CD4-positive, alpha-beta T cell treated with Interleukin-15 for 1 hour (primary cell): Measurements from ENCODE around the gene LTBP1.
"Not testable (repeated sequence)": the region's sequence is repeated elsewhere in the genome, so short reads cannot be mapped to it uniquely, and the experiment has no call there.

Source experiments
- DNase-seq: peaks from one replicate; pipeline ENCODE4 v3.0.0-alpha.2; 2020

The LTBP1 gene

DNA sequence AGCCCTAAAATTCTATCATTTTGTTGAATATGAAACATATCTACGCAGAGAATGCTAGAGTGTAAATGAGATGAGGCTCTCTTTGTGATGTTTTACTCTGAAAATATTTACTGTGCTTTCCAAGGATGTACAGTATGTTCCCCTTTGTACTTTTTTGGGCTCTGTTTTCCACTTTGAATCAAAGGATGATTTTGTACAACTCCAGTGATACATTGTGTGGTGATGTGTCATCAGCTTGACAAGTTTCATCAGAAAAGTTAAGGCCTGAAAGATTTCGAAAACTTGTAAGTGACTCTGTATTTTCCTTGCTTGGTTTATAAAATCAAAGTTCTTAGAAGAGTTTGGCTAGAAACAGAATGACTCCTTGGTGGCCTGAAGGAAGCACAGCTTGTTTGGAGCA is 206.3 kb downstream of the LTBP1 start:
- no peak for DNase-seq

DNA sequence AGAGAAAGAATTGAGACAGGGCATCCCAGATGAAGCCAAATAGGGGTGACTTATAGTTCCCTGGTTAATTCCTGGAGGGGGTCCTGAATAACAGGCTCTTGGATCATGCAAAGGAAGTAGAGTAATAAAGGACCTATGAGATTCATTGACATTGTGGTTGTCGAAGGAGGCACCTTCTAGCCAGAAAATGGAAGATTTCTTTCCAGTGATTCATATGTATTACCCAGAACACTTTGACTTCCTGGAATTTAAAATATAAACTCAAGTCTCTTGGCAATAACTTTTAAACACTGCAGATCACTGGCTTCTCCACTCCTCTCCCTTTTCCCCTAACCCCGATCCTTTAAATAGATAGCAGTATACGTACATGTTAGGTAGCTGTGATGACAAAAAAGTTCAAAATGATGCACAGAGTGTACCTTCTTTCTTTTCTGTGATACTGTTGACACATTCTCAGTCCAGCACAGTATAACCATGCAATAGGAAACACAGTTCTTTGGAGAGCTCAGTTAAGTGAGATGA is 211.8 kb downstream of the LTBP1 start:
- no peak for DNase-seq

- DNase-seq = no peak
Measured at GRCh38 chr2:33160191-33160590, 213.4 kb downstream of the LTBP1 start.

GRCh38 chr2:33166287-33166881 is 219.6 kb downstream of the LTBP1 start:
- no peak for DNase-seq

DNA sequence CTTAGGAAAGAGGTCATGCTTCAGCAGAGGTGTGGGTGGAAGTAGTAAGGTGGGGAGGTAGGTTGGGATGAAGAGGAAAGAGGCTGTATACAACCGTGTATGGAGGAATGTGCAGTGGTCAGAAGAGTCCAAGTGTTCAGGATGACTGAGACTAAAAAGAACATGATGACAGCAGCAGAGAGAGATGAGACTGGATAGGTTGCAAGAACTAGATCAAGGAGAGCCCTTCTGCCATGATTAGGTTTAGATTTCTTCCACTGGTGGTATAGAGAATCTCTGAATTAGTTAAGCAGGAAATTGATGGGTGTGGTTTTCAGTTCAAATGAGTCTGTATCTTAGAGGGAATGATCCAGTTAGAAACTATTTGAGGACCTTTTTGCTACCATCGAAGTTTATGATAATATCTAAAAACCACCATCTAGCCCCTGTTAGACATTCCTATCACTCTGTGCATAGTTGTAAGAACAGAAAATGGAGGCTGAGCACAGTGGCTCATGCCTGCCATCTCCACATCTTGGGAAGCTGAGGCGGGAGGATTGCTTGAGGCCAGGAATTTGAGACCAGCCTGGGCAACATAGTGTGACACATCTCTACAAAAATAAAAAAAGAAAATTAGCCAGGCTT is 221.0 kb downstream of the LTBP1 start:
- DNase-seq = no peak

DNA sequence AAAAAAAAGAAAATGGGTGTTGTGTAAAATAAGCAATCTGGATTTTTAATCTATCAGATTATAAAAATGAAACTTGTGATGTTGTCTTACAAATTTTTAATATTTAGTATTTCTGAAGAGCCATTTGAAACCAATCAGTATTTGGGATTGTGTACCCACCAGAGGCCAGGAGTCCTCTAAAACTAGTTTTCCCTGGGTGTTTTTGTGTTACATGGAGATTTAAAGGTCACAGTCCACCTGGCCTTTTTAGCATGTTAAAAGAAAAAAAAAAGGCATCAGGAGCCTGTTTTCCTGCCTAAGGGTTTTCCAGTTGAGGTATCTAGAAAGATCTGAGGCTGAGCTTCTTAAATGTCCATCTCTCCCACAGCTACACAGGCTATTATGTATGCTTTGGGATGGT is 221.7 kb downstream of the LTBP1 start:
- DNase-seq = no peak

GRCh38 chr2:33168922-33169321 is 222.2 kb downstream of the LTBP1 start:
- DNase-seq = no peak

DNA sequence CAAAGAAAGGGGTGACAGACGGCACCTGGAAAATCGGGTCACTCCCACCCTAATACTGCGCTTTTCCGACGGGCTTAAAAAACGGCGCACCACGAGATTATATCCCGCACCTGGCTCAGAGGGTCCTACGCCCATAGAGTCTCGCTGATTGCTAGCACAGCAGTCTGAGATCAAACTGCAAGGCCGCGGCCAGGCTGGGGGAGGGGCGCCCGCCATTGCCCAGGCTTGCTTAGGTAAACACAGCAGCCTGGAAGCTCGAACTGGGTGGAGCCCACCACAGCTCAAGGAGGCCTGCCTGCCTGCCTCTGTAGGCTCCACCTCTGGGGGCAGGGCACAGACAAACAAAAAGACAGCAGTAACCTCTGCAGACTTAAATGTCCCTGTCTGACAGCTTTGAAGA is 223.5 kb downstream of the LTBP1 start:
- not testable (repeated sequence) for DNase-seq

DNA sequence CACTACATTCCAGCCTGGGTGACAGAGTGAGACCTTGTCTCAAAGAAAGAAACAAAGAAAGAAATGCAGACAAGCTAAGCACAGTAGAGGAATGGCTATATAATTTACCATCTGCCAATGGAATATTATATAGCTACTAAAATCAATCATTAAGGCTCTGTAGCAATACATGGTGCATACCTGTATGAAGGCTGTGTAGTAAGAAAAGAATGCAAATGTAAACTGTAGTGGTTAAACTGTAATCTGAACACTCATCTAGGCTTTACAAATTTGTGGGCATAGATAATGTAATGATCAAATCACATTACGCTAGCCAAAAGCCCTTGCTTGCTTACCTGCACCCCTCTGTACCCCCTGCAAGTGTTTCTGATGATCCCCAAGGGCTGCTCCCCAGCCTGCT is 230.9 kb downstream of the LTBP1 start:
- DNase-seq = no peak

DNA sequence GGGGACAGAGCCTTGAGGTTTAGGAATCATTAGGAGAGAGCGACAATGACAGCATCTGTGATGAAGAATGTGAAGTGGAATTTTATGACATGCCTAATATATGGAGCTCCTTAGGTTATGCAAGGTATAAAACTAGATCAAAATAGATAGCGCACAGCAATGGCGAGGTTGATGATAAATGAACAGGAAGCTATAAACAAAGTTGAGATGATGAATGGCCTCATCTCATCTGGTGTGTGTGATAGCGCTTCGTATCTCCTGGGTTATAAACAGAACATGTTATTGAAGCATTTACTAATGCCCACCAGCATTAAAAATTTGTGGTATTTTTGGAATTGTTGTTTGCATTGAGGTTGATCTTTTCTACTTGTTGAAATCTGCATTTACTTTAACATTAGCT is 231.5 kb downstream of the LTBP1 start:
- DNase-seq = no peak

GRCh38 chr2:33180915-33181314 is 234.2 kb downstream of the LTBP1 start:
- DNase-seq = no peak

- DNase-seq = no peak
Measured at GRCh38 chr2:33181466-33181865, 234.7 kb downstream of the LTBP1 start.

GRCh38 chr2:33184041-33184440 is 237.3 kb downstream of the LTBP1 start:
- DNase-seq = no peak

DNA sequence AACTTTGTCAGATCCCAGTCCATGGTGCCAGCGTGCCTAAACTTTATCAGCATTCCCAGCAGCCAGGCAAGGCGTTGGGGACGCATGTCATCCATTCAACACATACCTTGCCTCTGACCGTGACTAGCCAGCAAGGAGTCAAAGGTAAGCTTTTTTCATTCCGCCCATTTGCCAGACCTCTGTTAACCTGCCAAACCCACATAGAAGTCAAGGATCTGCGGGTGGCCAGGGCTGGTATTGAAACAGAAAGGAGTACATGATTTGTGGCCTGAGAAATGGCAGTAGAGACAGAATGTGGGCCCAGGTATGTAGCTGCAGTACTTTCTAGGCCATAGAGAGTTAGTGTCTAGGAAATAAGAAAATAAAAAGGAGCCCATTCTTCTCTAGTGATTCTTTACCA is 240.2 kb downstream of the LTBP1 start:
- no peak for DNase-seq

GRCh38 chr2:33188799-33189198 is 242.0 kb downstream of the LTBP1 start:
- no peak for DNase-seq

DNA sequence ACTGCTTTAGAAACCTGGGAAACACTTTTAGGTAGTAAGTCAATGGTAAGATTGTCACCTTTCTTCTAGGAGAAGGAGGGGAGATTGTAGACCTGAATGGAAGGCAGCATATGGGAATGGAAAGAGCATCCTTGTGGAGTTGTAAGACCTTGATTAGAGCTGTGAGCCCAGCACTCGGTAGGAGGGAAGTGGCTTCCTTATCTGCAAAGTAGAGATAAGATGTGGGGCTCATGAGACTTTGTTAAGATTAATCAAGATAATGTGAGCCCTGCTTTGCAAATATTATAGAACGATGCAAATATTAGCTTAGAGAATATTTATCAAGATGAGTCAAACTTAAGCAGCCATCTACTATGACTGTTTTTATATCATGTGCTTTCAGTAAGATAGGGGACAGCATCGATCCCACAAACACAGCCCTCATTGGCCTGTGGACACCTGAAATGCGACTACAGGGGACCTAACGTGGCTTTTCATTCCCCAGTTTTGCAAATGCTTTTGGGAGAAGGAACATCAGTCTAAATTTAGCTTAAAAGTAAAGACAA is 243.7 kb downstream of the LTBP1 start:
- no peak for DNase-seq

- no peak for DNase-seq
Measured at GRCh38 chr2:33195891-33196290, 249.1 kb downstream of the LTBP1 start.

GRCh38 chr2:33196700-33197099 is 249.9 kb downstream of the LTBP1 start:
- no peak for DNase-seq

DNA sequence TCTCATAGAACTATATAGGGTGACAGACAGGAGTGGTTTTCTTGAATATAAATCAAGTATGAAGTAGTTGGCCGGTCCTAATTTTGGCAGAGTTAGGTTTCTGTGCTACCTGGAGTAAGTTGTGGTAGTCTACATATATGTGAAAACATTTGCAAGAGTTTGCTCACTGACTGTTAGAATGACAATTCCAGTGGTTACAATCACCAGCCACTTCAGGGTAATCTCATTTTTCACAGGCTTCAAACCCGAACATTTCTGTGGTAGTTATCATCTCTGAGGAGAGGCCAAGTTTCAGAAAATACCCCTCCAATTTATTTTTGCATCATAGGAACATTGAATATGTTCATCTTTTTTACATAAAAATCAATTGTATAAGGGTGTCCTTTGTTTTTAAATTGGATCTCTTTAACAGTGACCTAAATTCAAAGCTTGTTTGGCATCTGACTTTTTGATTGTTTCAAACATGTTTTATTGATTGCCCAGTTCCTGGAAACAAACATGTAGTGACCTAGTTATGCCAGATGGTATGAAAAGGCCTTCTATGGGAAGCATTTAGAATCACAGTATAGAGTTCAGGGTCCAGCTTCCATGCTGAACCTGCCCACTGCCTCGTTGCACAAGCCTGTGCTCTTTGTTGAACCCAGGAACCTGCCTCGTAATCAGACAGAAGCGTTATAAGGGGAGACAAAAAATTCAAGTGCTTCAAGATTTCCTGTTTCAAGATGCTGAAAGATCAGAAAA is 250.6 kb downstream of the LTBP1 start:
- no peak for DNase-seq

- DNase-seq = no peak
Measured at GRCh38 chr2:33202641-33203522, 256.1 kb downstream of the LTBP1 start.

GRCh38 chr2:33204945-33205344 is 258.2 kb downstream of the LTBP1 start:
- DNase-seq = no peak

DNA sequence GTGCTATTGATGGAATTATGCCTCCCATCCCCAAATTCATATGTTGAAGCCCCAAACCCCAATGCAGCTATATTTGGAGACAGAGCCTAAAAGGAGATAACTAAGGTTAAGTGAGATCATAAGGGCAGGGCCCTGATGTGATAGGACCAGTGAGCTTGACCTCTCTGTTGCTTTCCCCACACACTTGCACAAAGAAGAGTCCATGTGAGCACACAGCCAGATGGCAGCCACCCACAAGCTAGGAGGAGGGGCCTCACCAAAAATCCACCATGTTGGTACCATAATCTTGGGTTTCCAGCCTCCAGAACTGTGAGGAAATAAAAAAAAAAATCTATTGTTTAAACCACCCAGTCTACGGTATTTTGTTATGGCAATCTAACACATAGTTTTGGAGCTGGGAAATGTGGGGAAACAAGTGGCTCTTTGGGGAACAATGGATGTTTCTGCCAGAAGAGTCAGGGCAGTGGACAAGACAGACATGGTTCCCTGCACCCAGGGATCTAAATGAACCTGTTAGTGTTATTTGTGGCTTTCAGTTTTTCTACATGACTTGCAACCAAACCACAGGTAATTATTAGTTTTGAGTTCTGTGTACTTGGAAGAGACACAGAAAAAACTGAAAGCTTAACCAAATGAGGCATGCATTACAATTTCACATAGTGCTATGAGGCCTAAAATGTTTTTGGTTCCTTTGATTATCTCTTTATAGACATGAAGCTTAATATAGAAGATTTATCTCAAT is 259.1 kb downstream of the LTBP1 start:
- no peak for DNase-seq
